ENCODE data around the gene PDGFC. TPM values are rescaled to one million over a fixed set of nuclear protein-coding genes. Genes with fewer than 3 reads are reported as not detected.
"Not testable (repeated sequence)": the region's sequence is repeated elsewhere in the genome, so short reads cannot be mapped to it uniquely, and the experiment has no call there.

PDGFC gene
- total RNA-seq, 2 donors from 2014 or later, result 19.1 to 21.8 TPM

DNA sequence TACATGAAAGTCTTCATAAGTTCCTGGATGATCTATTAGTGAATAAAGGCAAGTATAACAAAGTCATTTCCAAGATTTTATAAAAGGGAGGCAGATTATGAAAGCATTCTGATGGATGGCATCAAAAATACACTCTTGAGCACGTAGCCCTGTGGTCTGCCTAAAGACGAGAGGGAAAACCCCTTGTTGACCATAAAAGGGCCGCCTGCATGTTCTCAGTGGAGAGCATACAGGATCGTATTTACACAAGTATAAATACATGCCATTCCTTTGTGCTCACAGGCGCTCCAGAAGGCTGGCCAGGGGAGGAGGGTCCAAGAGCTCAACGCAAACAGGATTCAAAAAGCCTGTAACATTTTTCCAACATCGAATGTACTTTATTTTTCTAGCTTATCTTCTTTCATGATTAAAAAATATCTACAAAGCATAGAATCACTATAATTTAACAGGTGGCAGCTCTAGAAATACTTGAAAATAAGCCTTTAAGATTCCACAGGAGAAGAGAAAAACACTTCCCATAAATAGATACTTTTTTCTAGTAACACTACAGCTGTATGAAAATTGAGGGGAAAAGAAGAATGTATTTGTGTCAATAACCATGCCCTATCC lies 29.6 kb downstream of the PDGFC start:
- WGBS, 2 donors, result 6 to 17% methylated on average over 7 of the region's 7 CpGs
- peaks cover 29% of the 10 kb centered on the region for H3K4me1 ChIP-seq
- ATAC-seq (peak; percentile 86), DNase-seq (peak; percentile 53 to 74 (median 69))
- no peak for TF ChIP-seq POLR2A (IDR thresholded peaks at IDR 0.05)
- TF ChIP-seq CTCF (IDR thresholded peaks at IDR 0.05), result no peak
- no peaks in the 10 kb centered on the region for H3K36me3 ChIP-seq (replicated peaks in 1 of 2; ENCODE audit: insufficient read depth in 1 of 2, low read depth in 2 of 2)
- H3K9me3 ChIP-seq, result no peaks in the 10 kb centered on the region
- H3K27ac ChIP-seq, result peak overlapping the region in 3 of 4 donors; percentile 39 to 61 (median 46)
- no peak overlapping the region for H3K4me3 ChIP-seq
- intact Hi-C loops (cut with DNase I), result no loop called here
- no peaks in the 10 kb centered on the region for H3K27me3 ChIP-seq

GRCh38 chr4:156939801-156940200 lies 31.8 kb downstream of the PDGFC start:
- intact Hi-C loops (cut with DNase I), result no loop called here
- DNase-seq (no peak), ATAC-seq (no peak)
- TF ChIP-seq POLR2A (IDR thresholded peaks at IDR 0.05), result no peak
- no peak for TF ChIP-seq CTCF (IDR thresholded peaks at IDR 0.05)
- 81 to 83% methylated on average over 2 of the region's 2 CpGs for WGBS, 2 donors
- Histone ChIP-seq H3K4me1 (peaks cover 11% of the 10 kb centered on the region), H3K36me3 (replicated peaks in 1 of 2; ENCODE audit: insufficient read depth in 1 of 2, low read depth in 2 of 2) (no peaks in the 10 kb centered on the region), H3K27ac (no peak overlapping the region), H3K9me3 (no peaks in the 10 kb centered on the region), H3K27me3 (no peaks in the 10 kb centered on the region), H3K4me3 (no peak overlapping the region)

GRCh38 chr4:156939139-156939538 lies 32.5 kb downstream of the PDGFC start:
- H3K36me3 ChIP-seq (replicated peaks in 1 of 2; ENCODE audit: insufficient read depth in 1 of 2, low read depth in 2 of 2), result no peaks in the 10 kb centered on the region
- no peaks in the 10 kb centered on the region for H3K27me3 ChIP-seq
- ATAC-seq (no peak), DNase-seq (no peak)
- WGBS, 2 donors, result 85 to 88% methylated on average over 3 of the region's 3 CpGs
- intact Hi-C loops (cut with DNase I), result no loop called here
- peaks cover 11% of the 10 kb centered on the region for H3K4me1 ChIP-seq
- no peak overlapping the region for H3K27ac ChIP-seq
- no peak overlapping the region for H3K4me3 ChIP-seq
- TF ChIP-seq POLR2A (IDR thresholded peaks at IDR 0.05) (no peak), CTCF (IDR thresholded peaks at IDR 0.05) (no peak)
- H3K9me3 ChIP-seq, result no peaks in the 10 kb centered on the region

DNA sequence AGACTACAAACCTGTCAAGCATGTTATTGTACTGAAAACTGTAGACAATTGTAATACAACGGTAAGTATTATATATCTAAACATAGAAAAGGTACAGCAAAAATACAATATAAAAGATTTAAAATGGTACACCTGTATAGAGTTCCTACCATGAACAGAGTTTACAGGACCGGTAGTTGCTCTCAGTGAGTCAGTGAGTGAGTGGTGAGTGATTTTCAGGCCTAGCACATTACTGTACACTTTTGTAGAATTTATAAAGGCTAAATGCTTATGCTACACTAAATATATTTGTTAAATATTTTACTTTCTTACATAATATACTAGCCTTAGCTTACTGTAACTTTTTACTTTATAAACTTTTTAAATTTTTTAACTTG lies 37.4 kb downstream of the PDGFC start:
- H3K4me1 ChIP-seq, result peaks cover 24% of the 10 kb centered on the region
- no peak for TF ChIP-seq POLR2A (IDR thresholded peaks at IDR 0.05)
- no peak for TF ChIP-seq CTCF (IDR thresholded peaks at IDR 0.05)
- 83 to 88% methylated on average over 2 of the region's 2 CpGs for WGBS, 2 donors
- no peaks in the 10 kb centered on the region for H3K9me3 ChIP-seq
- intact Hi-C loops (cut with DNase I), result no loop called here
- DNase-seq, result no peak
- no peak overlapping the region for H3K27ac ChIP-seq
- no peaks in the 10 kb centered on the region for H3K36me3 ChIP-seq (replicated peaks in 1 of 2; ENCODE audit: insufficient read depth in 1 of 2, low read depth in 2 of 2)
- H3K27me3 ChIP-seq, result no peaks in the 10 kb centered on the region
- no peak for ATAC-seq
- no peak overlapping the region for H3K4me3 ChIP-seq

- 58 to 78% methylated on average over 5 of the region's 5 CpGs for WGBS, 2 donors
- Histone ChIP-seq H3K4me1 (peaks cover 24% of the 10 kb centered on the region), H3K36me3 (replicated peaks in 1 of 2; ENCODE audit: insufficient read depth in 1 of 2, low read depth in 2 of 2) (no peaks in the 10 kb centered on the region), H3K9me3 (no peaks in the 10 kb centered on the region), H3K4me3 (no peak overlapping the region), H3K27ac (no peak overlapping the region), H3K27me3 (no peaks in the 10 kb centered on the region)
- peak; percentile 12 for ATAC-seq
- TF ChIP-seq CTCF (IDR thresholded peaks at IDR 0.05) (no peak), POLR2A (IDR thresholded peaks at IDR 0.05) (no peak)
- no peak for DNase-seq
- intact Hi-C loops (cut with DNase I), result no loop called here
Observed at GRCh38 chr4:156933633-156934258, 37.9 kb downstream of the PDGFC start.

DNA sequence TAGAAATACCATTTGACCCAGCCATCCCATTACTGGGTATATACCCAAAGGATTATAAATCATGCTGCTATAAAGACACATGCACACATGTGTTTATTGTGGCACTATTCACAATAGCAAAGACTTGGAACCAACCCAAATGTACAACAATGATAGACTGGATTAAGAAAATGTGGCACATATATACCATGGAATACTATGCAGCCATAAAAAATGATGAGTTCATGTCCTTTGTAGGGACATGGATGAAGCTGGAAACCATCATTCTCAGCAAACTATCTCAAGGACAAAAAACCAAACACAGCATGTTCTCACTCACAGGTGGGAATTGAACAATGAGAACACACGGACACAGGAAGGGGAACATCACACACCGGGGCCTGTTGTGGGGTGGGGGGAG lies 39.2 kb downstream of the PDGFC start:
- H3K4me3 ChIP-seq; H3K27ac ChIP-seq; intact Hi-C loops (cut with DNase I); H3K36me3 ChIP-seq (replicated peaks in 1 of 2; ENCODE audit: insufficient read depth in 1 of 2, low read depth in 2 of 2); ATAC-seq; DNase-seq; H3K9me3 ChIP-seq; H3K27me3 ChIP-seq: not testable (repeated sequence)
- H3K4me1 ChIP-seq, result peaks cover 24% of the 10 kb centered on the region
- 86 to 100% methylated on average over 2 of the region's 2 CpGs for WGBS, 2 donors
